ENCODE data around the gene PREX1. TPM values are rescaled to one million over a fixed set of nuclear protein-coding genes. Genes with fewer than 3 reads are reported as not detected.
A peak's percentile ranks its signal among the peaks of the same experiment; 100 is the strongest.

Gene PREX1
- total RNA-seq, 4 donors from 2014 or later, result 7.5 to 10.9 (median 9.1) TPM

- Histone ChIP-seq H3K27ac (no peak overlapping the region), H3K4me3 (no peak overlapping the region), H3K27me3 (no peaks in the 10 kb centered on the region), H3K36me3 (no peaks in the 10 kb centered on the region), H3K4me1 (peaks cover 27 to 31% of the 10 kb centered on the region in 2 donors), H3K9me3 (no peaks in the 10 kb centered on the region)
- in situ Hi-C loops (cut with MboI; ENCODE audit: low sequenced_read_pairs in 4 of 4) (no loop called here), intact Hi-C loops (cut with DNase I; ENCODE audit: low total_unique reads) (loop anchor here (10.0 kb wide), 1 partner anchor 135 kb away; the partner anchor contains the start of gene PREX1)
- ATAC-seq (no peak), DNase-seq (no peak)
- TF ChIP-seq, protein P1, sequence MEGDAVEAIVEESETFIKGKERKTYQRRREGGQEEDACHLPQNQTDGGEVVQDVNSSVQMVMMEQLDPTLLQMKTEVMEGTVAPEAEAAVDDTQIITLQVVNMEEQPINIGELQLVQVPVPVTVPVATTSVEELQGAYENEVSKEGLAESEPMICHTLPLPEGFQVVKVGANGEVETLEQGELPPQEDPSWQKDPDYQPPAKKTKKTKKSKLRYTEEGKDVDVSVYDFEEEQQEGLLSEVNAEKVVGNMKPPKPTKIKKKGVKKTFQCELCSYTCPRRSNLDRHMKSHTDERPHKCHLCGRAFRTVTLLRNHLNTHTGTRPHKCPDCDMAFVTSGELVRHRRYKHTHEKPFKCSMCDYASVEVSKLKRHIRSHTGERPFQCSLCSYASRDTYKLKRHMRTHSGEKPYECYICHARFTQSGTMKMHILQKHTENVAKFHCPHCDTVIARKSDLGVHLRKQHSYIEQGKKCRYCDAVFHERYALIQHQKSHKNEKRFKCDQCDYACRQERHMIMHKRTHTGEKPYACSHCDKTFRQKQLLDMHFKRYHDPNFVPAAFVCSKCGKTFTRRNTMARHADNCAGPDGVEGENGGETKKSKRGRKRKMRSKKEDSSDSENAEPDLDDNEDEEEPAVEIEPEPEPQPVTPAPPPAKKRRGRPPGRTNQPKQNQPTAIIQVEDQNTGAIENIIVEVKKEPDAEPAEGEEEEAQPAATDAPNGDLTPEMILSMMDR (IDR thresholded peaks at IDR 0.05 in 4 of 5, conservative IDR thresholded peaks at IDR 0.05 in 1 of 5), result no peak
- TF ChIP-seq POLR2A (IDR thresholded peaks at IDR 0.05), result no peak
Observed at GRCh38 chr20:48689874-48690571, 137.8 kb downstream of the PREX1 start.

- no peaks in the 10 kb centered on the region for H3K9me3 ChIP-seq
- TF ChIP-seq, protein P1 (IDR thresholded peaks at IDR 0.05 in 4 of 5, conservative IDR thresholded peaks at IDR 0.05 in 1 of 5), result no peak
- TF ChIP-seq POLR2A (IDR thresholded peaks at IDR 0.05), result no peak
- H3K27me3 ChIP-seq, result no peaks in the 10 kb centered on the region
- H3K4me3 ChIP-seq, result no peak overlapping the region
- DNase-seq (no peak), ATAC-seq (no peak)
- intact Hi-C loops (cut with DNase I; ENCODE audit: low total_unique reads), result loop anchor here (10.0 kb wide), 1 partner anchor 135 kb away; the partner anchor contains the start of gene PREX1
- no peak overlapping the region for H3K27ac ChIP-seq
- H3K4me1 ChIP-seq, result peaks cover 34 to 37% of the 10 kb centered on the region in 2 donors
- no peaks in the 10 kb centered on the region for H3K36me3 ChIP-seq
- in situ Hi-C loops (cut with MboI; ENCODE audit: low sequenced_read_pairs in 4 of 4), result no loop called here
Observed at GRCh38 chr20:48689388-48689787, 138.4 kb downstream of the PREX1 start.

DNA sequence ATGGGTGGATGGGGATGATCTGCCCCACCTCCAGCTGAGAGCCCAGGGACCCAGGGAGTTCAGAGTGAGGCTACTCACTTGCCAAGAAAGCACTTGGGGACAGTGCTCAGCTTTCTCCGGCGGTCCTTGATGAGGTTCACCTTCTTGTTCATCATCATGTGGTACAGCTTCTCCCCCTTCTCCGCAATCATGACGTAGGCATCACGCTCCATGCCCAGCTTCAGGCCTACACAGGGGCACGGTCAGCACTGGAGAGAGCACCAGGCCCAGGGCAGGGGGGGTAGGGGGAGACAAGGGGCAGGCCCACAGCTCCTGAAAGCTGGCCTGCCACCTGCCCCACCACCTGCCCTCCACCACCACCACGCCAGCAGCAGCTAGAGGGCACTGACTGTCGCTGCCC, 139.2 kb downstream of the PREX1 start:
- TF ChIP-seq POLR2A (IDR thresholded peaks at IDR 0.05), result no peak
- TF ChIP-seq, protein P1 (IDR thresholded peaks at IDR 0.05 in 4 of 5, conservative IDR thresholded peaks at IDR 0.05 in 1 of 5), result no peak
- no peak for DNase-seq
- H3K4me1 ChIP-seq, result peaks cover 42 to 45% of the 10 kb centered on the region in 2 donors
- ATAC-seq, result no peak
- intact Hi-C loops (cut with DNase I; ENCODE audit: low total_unique reads) (loop anchor here (10.0 kb wide), 1 partner anchor 136 kb away; the partner anchor contains the start of gene PREX1), in situ Hi-C loops (cut with MboI; ENCODE audit: low sequenced_read_pairs in 4 of 4) (no loop called here)
- H3K36me3 ChIP-seq, result no peaks in the 10 kb centered on the region
- H3K9me3 ChIP-seq, result no peaks in the 10 kb centered on the region
- H3K27me3 ChIP-seq, result no peaks in the 10 kb centered on the region
- no peak overlapping the region for H3K27ac ChIP-seq
- no peak overlapping the region for H3K4me3 ChIP-seq

- intact Hi-C loops (cut with DNase I; ENCODE audit: low total_unique reads), result loop anchor here (10.0 kb wide), 1 partner anchor 138 kb away; the partner anchor contains the start of gene PREX1
- Histone ChIP-seq H3K27me3 (no peaks in the 10 kb centered on the region), H3K36me3 (no peaks in the 10 kb centered on the region)
Observed at GRCh38 chr20:48687117-48687800, 140.5 kb downstream of the PREX1 start.

More at GRCh38 chr20:48687117-48687800, 140.5 kb downstream of the PREX1 start:
- Histone ChIP-seq H3K4me1 (peaks cover 55 to 59% of the 10 kb centered on the region in 2 donors), H3K9me3 (no peaks in the 10 kb centered on the region), H3K4me3 (no peak overlapping the region), H3K27ac (peak overlapping the region in 1 of 4 donors; percentile 8)
- no peak for TF ChIP-seq POLR2A (IDR thresholded peaks at IDR 0.05)
- TF ChIP-seq, protein P1 (IDR thresholded peaks at IDR 0.05 in 4 of 5, conservative IDR thresholded peaks at IDR 0.05 in 1 of 5), result no peak
- in situ Hi-C loops (cut with MboI; ENCODE audit: low sequenced_read_pairs in 4 of 4), result no loop called here
- DNase-seq (no peak), ATAC-seq (no peak)

Measured in gastrocnemius medialis (tissue), 4 donors.